Naive thymus-derived CD4-positive, alpha-beta T cell (primary cell): ENCODE results near the gene PPT2. TPM values are rescaled to one million over a fixed set of nuclear protein-coding genes. Genes with fewer than 3 reads are reported as not detected.

Experiments
- ATAC-seq: fragments of 150-1000 bp; cut with Tn5 transposase; 2 replicates; pipeline ENCODE4 v1.10.0; 2021; ENCODE audit warnings: mild to moderate bottlenecking, moderate library complexity
- CTCF ChIA-PET: fragments of 350-600 bp; sonication (Branson Sonifier 250); formaldehyde crosslinking; loops from one replicate; lab custom pipeline; 2021; ENCODE audit warnings: antibody characterized with exemption; lab: Charles Lee
- POLR2A ChIA-PET: fragments of 350-600 bp; sonication (Branson Sonifier 250); formaldehyde crosslinking; loops from one replicate; lab custom pipeline; 2021; ENCODE audit warnings: antibody characterized with exemption, inconsistent platforms; lab: Charles Lee
- DNase-seq, 9 donors: peaks; one replicate each; pipeline versions ENCODE4 v3.0.0 to v3.0.0-alpha.2; 2020 to 2022; ENCODE audit warnings: mixed read lengths in 1 of 9
- H3K27ac ChIP-seq: one replicate; pipeline ENCODE4 v1.7.0; 2013; ENCODE audit warnings: mild to moderate bottlenecking, low read depth, low read length, moderate library complexity
- H3K27me3 ChIP-seq, 2 donors: one replicate each; pipeline ENCODE4 v1.7.0; 2013; ENCODE audit warnings: low read length in 2 of 2, mild to moderate bottlenecking in 2 of 2, moderate library complexity in 2 of 2; ENCODE audit not compliant: control insufficient read depth in 2 of 2, insufficient read depth in 2 of 2
- H3K36me3 ChIP-seq, 3 experiments: 1 replicate in 2 of 3; 2 replicates in 1 of 3; pipeline ENCODE4 v1.7.0; 2013; ENCODE audit warnings: low read length in 3 of 3, mild to moderate bottlenecking in 3 of 3, moderate library complexity in 1 of 3; ENCODE audit not compliant: insufficient read depth in 3 of 3, control insufficient read depth in 2 of 3
- H3K4me1 ChIP-seq, 2 donors: one replicate each; pipeline ENCODE4 v1.7.0; 2013; ENCODE audit warnings: low read length in 2 of 2, mild to moderate bottlenecking in 2 of 2, moderate library complexity in 1 of 2; ENCODE audit not compliant: control insufficient read depth in 2 of 2, insufficient read depth in 2 of 2
- H3K4me3 ChIP-seq: 2 replicates; pipeline ENCODE4 v1.7.0; 2013; ENCODE audit warnings: mild to moderate bottlenecking, low read length
- H3K9me3 ChIP-seq, 3 experiments: 1 replicate in 2 of 3; 2 replicates in 1 of 3; pipeline ENCODE4 v1.7.0; 2013; ENCODE audit warnings: low read length in 3 of 3; ENCODE audit not compliant: control insufficient read depth in 2 of 3
- H3K27ac Mint-ChIP-seq, 9 donors: one replicate each; pipeline ENCODE4 v1.8.0; 2020 to 2022; ENCODE audit warnings: mixed read lengths in 9 of 9, mild to moderate bottlenecking in 8 of 9, moderate library complexity in 5 of 9, inconsistent platforms in 2 of 9
- H3K27me3 Mint-ChIP-seq, 5 donors: one replicate each; pipeline ENCODE4 v1.8.0; 2021 to 2022; ENCODE audit warnings: mixed read lengths in 5 of 5, mild to moderate bottlenecking in 1 of 5
- H3K36me3 Mint-ChIP-seq, 5 donors: one replicate each; pipeline ENCODE4 v1.8.0; 2020 to 2022; ENCODE audit warnings: mixed read lengths in 5 of 5, mild to moderate bottlenecking in 3 of 5, inconsistent platforms in 1 of 5
- H3K4me1 Mint-ChIP-seq, 7 donors: one replicate each; pipeline ENCODE4 v1.8.0; 2020 to 2022; ENCODE audit warnings: mixed read lengths in 7 of 7, mild to moderate bottlenecking in 3 of 7, inconsistent platforms in 1 of 7
- H3K4me3 Mint-ChIP-seq, 10 donors: one replicate each; pipeline ENCODE4 v1.8.0; 2020 to 2022; ENCODE audit warnings: mild to moderate bottlenecking in 10 of 10, mixed read lengths in 10 of 10, moderate library complexity in 6 of 10, inconsistent platforms in 2 of 10
- H3K9me3 Mint-ChIP-seq, 11 donors: one replicate each; pipeline ENCODE4 v1.8.0; 2020 to 2022; ENCODE audit warnings: mixed read lengths in 11 of 11, mild to moderate bottlenecking in 4 of 11, inconsistent platforms in 1 of 11, moderate library complexity in 1 of 11
- intact Hi-C, 2 donors: fragments of 100-400 bp; cut with micrococcal nuclease; formaldehyde crosslinking; loops; one replicate each; pipeline ENCODE4 v1.15.1; 2023
- polyA plus RNA-seq, 2 donors: library from polyadenylated mRNA; unstranded; fragments of 300-500 nt; fragmentation: Illumina TruSeq; gene quantifications; one replicate each; pipeline ENCODE4 v1.2.3, GENCODE V29; 2021
- total RNA-seq, 6 experiments: library from RNA in 5 of 6; stranded (reverse) in 5 of 6; gene quantifications; 1 replicate in 5 of 6; 2 replicates in 1 of 6; pipeline ENCODE4 v1.2.3 and lab custom pipeline; 2021 to 2026

The PPT2 gene
- total and polyA plus RNA-seq, 7 experiments from 2014 or later, result 11.8 to 21.9 (median 15.7) TPM

- peaks cover 0 to 1% (median 0%) of the 10 kb centered on the region in 11 donors for H3K9me3 Mint-ChIP-seq
- peak within 1 kb of the TSS in 8 of 9 donors; percentile 32 to 78 (median 60) for H3K27ac Mint-ChIP-seq
- peaks cover 0 to 9% of the 10 kb centered on the region in 2 donors for H3K4me1 ChIP-seq
- H3K27ac ChIP-seq, result no peak within 1 kb of the TSS
- no peak for ATAC-seq
- peak within 1 kb of the TSS in 7 of 10 donors; percentile 4 to 68 (median 27) for H3K4me3 Mint-ChIP-seq
- no peak for DNase-seq
- POLR2A ChIA-PET, result interaction anchor here (1.6 kb wide), 1 partner anchor 68 kb away, joined by 3 read pairs; no protein-coding TSS in a partner anchor
- H3K9me3 ChIP-seq, result no peaks in the 10 kb centered on the region
- no peak within 1 kb of the TSS for H3K4me3 ChIP-seq
- H3K4me1 Mint-ChIP-seq, result peaks cover 2 to 35% (median 30%) of the 10 kb centered on the region in 7 donors
- intact Hi-C loops, result no loop called here
- H3K36me3 Mint-ChIP-seq, result peaks cover 0 to 6% (median 0%) of the 10 kb centered on the region in 5 donors
- CTCF ChIA-PET, result no interaction called here
- no peaks in the 10 kb centered on the region for H3K27me3 ChIP-seq
- no peaks in the 10 kb centered on the region for H3K36me3 ChIP-seq
- H3K27me3 Mint-ChIP-seq, result peaks cover 0 to 33% (median 6%) of the 10 kb centered on the region in 5 donors
Observed at GRCh38 chr6:32109114-32109764, 44.7 kb upstream of the PPT2 start, which contains the start of gene TNXB. Gene TNXB, minus strand, starts transcription at chr6:32109338. Its CDS starts 11,140 bp downstream, at chr6:32098198.

GRCh38 chr6:32109765-32110160, 44.2 kb upstream of the PPT2 start:
- H3K27me3 Mint-ChIP-seq, result peaks cover 0 to 27% (median 6%) of the 10 kb centered on the region in 5 donors
- intact Hi-C loops, result no loop called here
- Histone ChIP-seq H3K4me3 (no peak overlapping the region), H3K9me3 (no peaks in the 10 kb centered on the region), H3K27me3 (no peaks in the 10 kb centered on the region), H3K27ac (no peak overlapping the region), H3K4me1 (peaks cover 0 to 9% of the 10 kb centered on the region in 2 donors), H3K36me3 (peaks cover 0 to 2% (median 0%) of the 10 kb centered on the region in 3 experiments)
- no peak for DNase-seq
- peaks cover 2 to 35% (median 30%) of the 10 kb centered on the region in 7 donors for H3K4me1 Mint-ChIP-seq
- peaks cover 0 to 8% (median 0%) of the 10 kb centered on the region in 5 donors for H3K36me3 Mint-ChIP-seq
- H3K4me3 Mint-ChIP-seq, result peak overlapping the region in 1 of 10 donors; percentile 68
- POLR2A ChIA-PET, result interaction anchor here (1.6 kb wide), 1 partner anchor 68 kb away, joined by 3 read pairs; no protein-coding TSS in a partner anchor
- CTCF ChIA-PET, result no interaction called here
- ATAC-seq, result no peak
- H3K9me3 Mint-ChIP-seq, result peaks cover 0 to 1% (median 0%) of the 10 kb centered on the region in 11 donors
- H3K27ac Mint-ChIP-seq, result peak overlapping the region in 6 of 9 donors; percentile 4 to 78 (median 60)

GRCh38 chr6:32110632-32111031, 43.3 kb upstream of the PPT2 start:
- H3K9me3 ChIP-seq, result no peaks in the 10 kb centered on the region
- H3K27ac ChIP-seq, result no peak overlapping the region
- no peaks in the 10 kb centered on the region for H3K27me3 ChIP-seq
- H3K9me3 Mint-ChIP-seq, result peaks cover 0 to 1% (median 0%) of the 10 kb centered on the region in 11 donors
- H3K27me3 Mint-ChIP-seq, result peaks cover 0 to 20% (median 6%) of the 10 kb centered on the region in 5 donors
- H3K4me3 ChIP-seq, result no peak overlapping the region
- peaks cover 0 to 13% (median 0%) of the 10 kb centered on the region in 5 donors for H3K36me3 Mint-ChIP-seq
- intact Hi-C loops, result no loop called here
- ATAC-seq (no peak), DNase-seq (no peak)
- ChIA-PET POLR2A (no interaction called here), CTCF (interaction anchor here (0.6 kb wide), 1 partner anchor 8 kb away, joined by 4 read pairs; no protein-coding TSS in a partner anchor)
- H3K27ac Mint-ChIP-seq, result peak overlapping the region in 3 of 9 donors; percentile 24 to 52 (median 47)
- H3K36me3 ChIP-seq, result peaks cover 0 to 8% (median 0%) of the 10 kb centered on the region in 3 experiments
- peaks cover 0 to 9% of the 10 kb centered on the region in 2 donors for H3K4me1 ChIP-seq
- H3K4me1 Mint-ChIP-seq, result peaks cover 2 to 35% (median 30%) of the 10 kb centered on the region in 7 donors
- H3K4me3 Mint-ChIP-seq, result no peak overlapping the region

GRCh38 chr6:32111424-32112066, 42.4 kb upstream of the PPT2 start:
- Mint-ChIP-seq H3K27me3 (peaks cover 0 to 17% (median 6%) of the 10 kb centered on the region in 5 donors), H3K9me3 (peaks cover 0 to 1% (median 0%) of the 10 kb centered on the region in 11 donors), H3K36me3 (peaks cover 0 to 22% (median 0%) of the 10 kb centered on the region in 5 donors), H3K4me3 (no peak overlapping the region), H3K27ac (peak overlapping the region in 6 of 9 donors; percentile 24 to 84 (median 48)), H3K4me1 (peaks cover 2 to 33% (median 28%) of the 10 kb centered on the region in 7 donors)
- ChIA-PET POLR2A (no interaction called here), CTCF (no interaction called here)
- H3K4me3 ChIP-seq, result no peak overlapping the region
- H3K27me3 ChIP-seq, result no peaks in the 10 kb centered on the region
- peaks cover 0 to 9% of the 10 kb centered on the region in 2 donors for H3K4me1 ChIP-seq
- H3K36me3 ChIP-seq, result peaks cover 1 to 18% (median 2%) of the 10 kb centered on the region in 3 experiments
- no peak overlapping the region for H3K27ac ChIP-seq
- intact Hi-C loops, result no loop called here
- ATAC-seq (no peak), DNase-seq (no peak)
- no peaks in the 10 kb centered on the region for H3K9me3 ChIP-seq

GRCh38 chr6:32112431-32112980, 41.4 kb upstream of the PPT2 start:
- H3K27ac Mint-ChIP-seq, result peak overlapping the region in 5 of 9 donors; percentile 35 to 84 (median 40)
- H3K27me3 Mint-ChIP-seq, result peaks cover 0 to 17% (median 6%) of the 10 kb centered on the region in 5 donors

More at GRCh38 chr6:32112431-32112980, 41.4 kb upstream of the PPT2 start:
- Histone ChIP-seq H3K4me3 (no peak overlapping the region), H3K4me1 (peaks cover 0 to 9% of the 10 kb centered on the region in 2 donors), H3K27me3 (no peaks in the 10 kb centered on the region), H3K27ac (no peak overlapping the region), H3K9me3 (no peaks in the 10 kb centered on the region), H3K36me3 (peaks cover 11 to 27% (median 11%) of the 10 kb centered on the region in 3 experiments)
- H3K4me1 Mint-ChIP-seq, result peaks cover 2 to 33% (median 25%) of the 10 kb centered on the region in 7 donors
- ChIA-PET POLR2A (no interaction called here), CTCF (no interaction called here)
- no peak for DNase-seq
- ATAC-seq, result no peak
- intact Hi-C loops, result no loop called here
- peaks cover 0 to 24% (median 0%) of the 10 kb centered on the region in 5 donors for H3K36me3 Mint-ChIP-seq
- no peak overlapping the region for H3K4me3 Mint-ChIP-seq
- peaks cover 0 to 1% (median 0%) of the 10 kb centered on the region in 11 donors for H3K9me3 Mint-ChIP-seq
